Immature natural killer cell (primary cell): ENCODE results near the gene HAP1. TPM values are rescaled to one million over a fixed set of nuclear protein-coding genes. Genes with fewer than 3 reads are reported as not detected.

Experiments
- polyA plus RNA-seq, 3 donors: library from polyadenylated mRNA; unstranded; fragments of 300-500 nt; fragmentation: Illumina TruSeq; gene quantifications; one replicate each; pipeline ENCODE4 v1.2.3, GENCODE V29; 2021

The HAP1 gene
- polyA plus RNA-seq, 3 donors from 2014 or later, result not detected

Other genes with a start within 250 kb of the HAP1 start
- gene KRT36, start 244.7 kb downstream of the HAP1 start, polyA plus RNA-seq, result not detected
- not detected for gene KRT13, start 229.0 kb downstream of the HAP1 start, polyA plus RNA-seq
- not detected for gene KRT15, start 215.8 kb downstream of the HAP1 start, polyA plus RNA-seq
- gene KRT19, start 206.3 kb downstream of the HAP1 start, polyA plus RNA-seq, result not detected
- not detected for gene KRT9, start 162.6 kb downstream of the HAP1 start, polyA plus RNA-seq
- not detected for gene KRT14, start 147.7 kb downstream of the HAP1 start, polyA plus RNA-seq
- gene KRT16, start 121.9 kb downstream of the HAP1 start, polyA plus RNA-seq, result not detected
- not detected for gene KRT17, start 110.1 kb downstream of the HAP1 start, polyA plus RNA-seq
- 1,000 to 10,000 TPM in 1 of 3 donors, 100 to 1,000 TPM in 2; 639 to 1,260 (median 915) TPM for gene EIF1, start 45.8 kb downstream of the HAP1 start, polyA plus RNA-seq
- not detected for gene GAST, start 22.3 kb downstream of the HAP1 start, polyA plus RNA-seq
- gene JUP, start 52.1 kb upstream of the HAP1 start, polyA plus RNA-seq, result under 1 TPM in 2 of 3 donors, not detected in 1; 0.61 to 0.76 TPM
- 10 to 100 TPM in 1 of 3 donors, 1 to 10 TPM in 2; 6.7 to 11.2 (median 9.8) TPM for gene P3H4, start 77.3 kb upstream of the HAP1 start, polyA plus RNA-seq
- under 1 TPM in 2 of 3 donors, not detected in 1; 0.43 to 0.71 TPM for gene FKBP10, start 78.4 kb upstream of the HAP1 start, polyA plus RNA-seq
- 10 to 100 TPM in 2 of 3 donors, 1 to 10 TPM in 1; 6.4 to 24.6 (median 13.7) TPM for gene NT5C3B, start 101.6 kb upstream of the HAP1 start, polyA plus RNA-seq
- gene KLHL10, start 103.2 kb upstream of the HAP1 start, polyA plus RNA-seq, result under 1 TPM in 1 of 3 donors, not detected in 2; 0.15 TPM
- 1 to 10 TPM; 5.9 to 6.4 (median 5.9) TPM for gene KLHL11, start 130.8 kb upstream of the HAP1 start, polyA plus RNA-seq
- 10 to 100 TPM; 46.9 to 99.2 (median 49.3) TPM for gene ACLY, start 184.3 kb upstream of the HAP1 start, polyA plus RNA-seq
- under 1 TPM in 2 of 3 donors, not detected in 1; 0.15 to 0.38 TPM for gene ODAD4, start 196.0 kb upstream of the HAP1 start, polyA plus RNA-seq
- 10 to 100 TPM; 22.8 to 56.3 (median 44.1) TPM for gene CNP, start 232.2 kb upstream of the HAP1 start, polyA plus RNA-seq